ENCODE measurements around the gene RPL13.

The RPL13 gene

DNA sequence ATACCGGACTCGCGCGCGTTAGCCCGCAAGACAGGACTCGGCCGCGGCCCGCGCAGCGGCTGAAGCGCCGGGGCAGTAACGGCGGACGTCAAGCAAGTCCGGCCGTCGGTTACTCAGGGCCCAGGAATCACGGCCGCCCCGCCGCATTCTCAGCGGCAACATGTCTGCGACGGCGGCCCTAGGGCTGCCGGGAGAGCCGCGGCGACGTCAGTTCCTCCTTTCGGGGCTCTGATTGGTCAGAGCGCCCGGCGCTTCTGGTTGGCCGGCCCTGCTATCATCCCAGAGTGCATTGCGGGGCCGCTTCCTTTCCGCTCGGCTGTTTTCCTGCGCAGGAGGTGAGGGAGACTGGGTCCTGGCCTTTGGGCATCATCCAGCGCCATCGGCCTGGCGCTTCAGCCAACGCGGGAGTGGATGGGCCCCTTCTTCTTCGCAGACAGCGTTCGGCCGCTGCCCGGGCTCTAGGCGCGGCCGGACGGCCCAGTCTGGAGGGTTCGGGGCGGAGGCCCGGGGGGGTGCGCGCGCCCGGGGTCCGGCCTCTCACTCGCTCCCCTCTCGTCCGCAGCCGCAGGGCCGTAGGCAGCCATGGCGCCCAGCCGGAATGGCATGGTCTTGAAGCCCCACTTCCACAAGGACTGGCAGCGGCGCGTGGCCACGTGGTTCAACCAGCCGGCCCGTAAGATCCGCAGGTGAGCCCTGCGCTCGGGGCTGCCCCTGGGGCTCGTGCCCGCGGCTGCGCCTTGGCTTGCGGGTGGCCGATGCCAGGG lies at the start of gene RPL13:
RPL13 (plus strand) TSS at position 305 of the 764 bp plus-strand sequence; CDS start at position 583, 278 bp downstream.
- peak; percentile 88 for DNase-seq

DNA sequence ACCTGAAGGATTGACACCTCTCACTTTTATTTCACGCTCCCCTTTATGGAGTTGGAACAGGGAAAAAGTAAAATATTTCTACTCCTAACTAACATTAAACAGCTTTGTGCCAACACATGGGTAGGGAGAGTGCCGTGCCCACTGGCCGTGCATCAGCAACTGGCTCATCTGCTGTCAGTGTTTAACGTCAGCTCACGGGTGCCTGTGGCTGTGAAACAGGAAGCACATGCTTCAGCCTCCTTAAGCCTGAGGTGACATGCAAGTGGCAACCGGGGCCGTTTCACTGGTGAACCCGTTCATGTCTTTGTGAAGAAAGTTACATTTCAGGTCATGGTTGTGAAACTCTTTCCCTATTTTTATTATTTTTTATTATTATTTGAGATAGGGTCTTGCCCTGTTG lies 49.1 kb upstream of the RPL13 start:
- DNase-seq = no peak

DNA sequence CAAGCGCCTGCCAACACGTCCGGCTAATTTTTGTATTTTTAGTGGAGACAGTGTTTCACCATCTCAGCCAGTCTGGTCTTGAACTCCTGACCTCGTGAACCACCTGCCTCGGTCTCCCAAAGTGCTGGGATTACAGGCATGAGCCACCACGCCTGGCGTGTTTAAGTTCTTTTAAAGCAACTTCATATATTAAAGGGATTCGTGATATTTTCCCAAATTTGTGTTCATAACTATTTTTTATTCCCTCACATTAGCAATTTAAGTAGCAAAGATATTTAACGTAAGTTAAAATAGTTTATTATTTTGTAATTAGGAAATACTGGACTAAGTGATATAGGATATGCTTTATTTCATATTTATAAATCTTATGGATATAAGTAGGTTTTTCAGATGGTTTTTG lies 48.0 kb upstream of the RPL13 start:
- no peak for DNase-seq

DNA sequence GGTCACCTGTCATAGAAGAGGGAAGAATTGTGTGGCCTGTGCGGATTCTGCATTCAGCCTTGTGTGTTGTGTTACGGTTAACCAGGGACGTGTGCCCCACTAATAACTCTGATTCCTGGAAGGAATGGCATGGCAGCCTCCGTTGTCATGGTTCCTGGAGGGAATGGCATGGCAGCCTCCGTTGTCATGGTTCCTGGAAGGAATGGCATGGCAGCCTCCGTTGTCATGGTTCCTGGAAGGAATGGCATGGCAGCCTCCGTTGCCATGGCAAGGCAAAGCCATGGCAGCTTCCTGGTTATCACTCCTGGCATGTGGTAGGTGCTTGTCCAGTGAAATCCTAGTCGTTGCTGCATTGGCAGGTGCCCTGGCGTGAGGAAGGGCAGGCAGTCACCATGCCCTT lies 43.4 kb upstream of the RPL13 start:
- no peak for DNase-seq

DNA sequence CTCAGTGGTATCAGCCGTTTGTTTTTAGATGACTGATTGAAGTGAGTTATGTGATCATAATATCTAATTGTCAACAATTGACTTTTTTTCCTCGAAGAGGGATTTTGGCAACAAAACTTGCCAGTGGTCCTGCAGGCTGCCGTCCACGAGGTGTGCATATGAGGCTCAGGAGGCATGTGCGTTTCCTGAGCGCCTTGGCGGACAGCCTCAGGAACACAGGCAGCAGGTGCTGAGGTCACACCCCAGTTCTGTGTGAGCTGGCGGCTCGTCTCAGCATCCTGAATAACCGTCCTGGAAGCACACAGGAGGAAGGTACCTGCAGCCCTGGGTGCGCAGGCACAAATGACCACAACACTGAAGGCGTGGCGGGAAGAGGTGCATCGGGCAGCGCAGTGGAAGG lies 40.6 kb upstream of the RPL13 start:
- no peak for DNase-seq

DNA sequence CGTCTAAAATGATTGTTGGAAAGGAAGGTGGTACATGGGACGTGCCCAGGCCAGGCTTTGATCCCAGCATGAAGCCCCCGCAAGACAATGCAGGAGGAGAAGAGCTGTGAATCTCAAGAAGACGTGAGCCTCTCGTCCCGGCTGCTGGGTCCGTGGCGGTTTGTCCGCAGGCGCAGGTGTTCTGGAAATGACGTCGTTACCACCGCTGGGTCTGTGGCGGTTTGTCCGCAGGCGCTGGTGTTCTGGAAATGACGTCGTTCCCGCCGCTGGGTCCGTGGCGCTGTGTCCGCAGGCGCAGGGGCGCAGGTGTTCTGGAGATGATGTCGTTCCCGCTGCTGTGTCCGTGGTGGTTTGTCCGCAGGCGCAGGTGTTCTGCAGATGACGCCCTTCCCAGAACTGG lies 38.2 kb upstream of the RPL13 start:
- DNase-seq = no peak

DNA sequence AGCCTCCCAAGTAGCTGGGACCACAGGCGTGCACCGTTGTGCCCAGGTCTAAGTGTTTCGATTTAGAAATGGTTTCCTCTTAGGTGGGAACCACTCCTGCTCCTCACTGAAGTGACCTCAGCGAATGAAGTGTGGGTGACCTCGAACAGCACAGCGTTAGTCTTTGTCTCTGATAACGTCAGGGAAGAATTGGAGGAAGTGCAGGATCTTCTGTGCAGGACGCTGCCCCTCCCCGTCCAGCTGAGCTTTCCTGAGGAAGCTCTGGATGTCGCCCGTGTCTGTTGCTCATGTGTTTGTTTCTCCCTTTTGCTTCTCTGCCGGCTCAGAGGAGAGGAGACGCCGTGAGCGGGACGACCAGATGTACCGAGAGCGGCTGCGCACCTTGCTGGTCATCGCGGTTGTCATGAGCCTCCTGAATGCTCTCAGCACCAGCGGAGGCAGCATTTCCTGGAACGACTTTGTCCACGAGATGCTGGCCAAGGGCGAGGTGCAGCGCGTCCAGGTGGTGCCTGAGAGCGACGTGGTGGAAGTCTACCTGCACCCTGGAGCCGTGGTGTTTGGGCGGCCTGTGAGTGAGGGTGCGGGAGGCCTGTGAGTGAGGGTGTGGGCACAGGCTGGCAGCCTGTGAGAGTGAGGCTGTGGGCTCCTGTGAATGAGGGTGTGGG lies 36.7 kb upstream of the RPL13 start:
- no peak for DNase-seq

DNA sequence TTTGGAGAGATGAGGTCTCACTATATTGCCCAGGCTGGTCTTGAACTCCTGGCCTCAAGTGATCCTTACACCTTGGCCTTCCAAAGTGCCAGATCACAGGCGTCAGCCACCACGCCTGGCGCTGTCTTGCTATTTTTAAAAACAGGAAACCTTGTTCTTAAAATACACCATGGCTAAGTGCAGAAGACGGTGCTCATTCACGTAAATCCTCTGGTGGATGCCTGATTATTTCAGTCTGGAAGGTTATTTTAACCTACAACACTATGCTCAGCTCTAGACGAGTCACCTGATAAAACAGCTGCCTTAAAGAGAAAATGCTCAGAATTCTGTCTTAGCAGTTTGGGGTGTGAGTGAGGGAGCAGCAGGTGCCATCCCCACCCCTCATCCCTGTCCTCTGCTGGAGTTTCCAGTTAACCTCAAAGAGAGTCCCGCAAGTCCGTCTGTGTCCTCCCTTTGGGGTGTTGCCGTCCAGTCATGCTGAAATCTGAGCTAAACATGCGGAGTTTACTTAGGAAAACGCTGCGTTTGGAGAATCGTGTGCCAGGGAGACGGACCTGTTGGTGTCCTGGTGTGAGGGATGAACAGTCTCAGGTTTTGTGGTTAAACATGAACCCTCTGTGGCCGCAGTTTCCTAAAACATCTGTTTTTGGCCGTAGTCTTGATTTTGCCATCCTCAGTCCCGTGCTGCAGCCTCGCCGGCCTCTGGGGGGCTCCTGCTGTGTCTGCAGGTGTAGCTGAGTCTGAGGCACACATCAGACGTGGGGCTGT lies 35.2 kb upstream of the RPL13 start:
- DNase-seq = no peak

DNA sequence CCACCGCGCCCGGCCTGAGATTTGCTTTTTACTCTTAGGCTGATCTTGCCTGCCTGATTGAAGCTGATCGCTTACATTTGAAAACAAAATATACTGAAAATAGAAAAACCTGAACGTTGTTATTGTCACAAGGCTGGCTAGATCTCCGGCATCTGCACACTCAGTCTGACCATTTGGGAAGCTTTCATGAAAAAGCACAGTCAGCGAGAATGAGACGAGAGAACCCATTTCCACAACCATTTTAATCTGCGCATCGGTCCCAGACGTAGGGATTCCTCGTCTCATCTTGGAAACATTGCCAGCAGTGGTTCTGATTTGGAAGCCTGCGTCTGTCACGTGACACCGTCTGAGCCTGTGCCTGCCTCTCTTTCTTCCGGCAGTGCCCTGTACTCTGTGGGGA lies 31.4 kb upstream of the RPL13 start:
- DNase-seq = no peak

DNA sequence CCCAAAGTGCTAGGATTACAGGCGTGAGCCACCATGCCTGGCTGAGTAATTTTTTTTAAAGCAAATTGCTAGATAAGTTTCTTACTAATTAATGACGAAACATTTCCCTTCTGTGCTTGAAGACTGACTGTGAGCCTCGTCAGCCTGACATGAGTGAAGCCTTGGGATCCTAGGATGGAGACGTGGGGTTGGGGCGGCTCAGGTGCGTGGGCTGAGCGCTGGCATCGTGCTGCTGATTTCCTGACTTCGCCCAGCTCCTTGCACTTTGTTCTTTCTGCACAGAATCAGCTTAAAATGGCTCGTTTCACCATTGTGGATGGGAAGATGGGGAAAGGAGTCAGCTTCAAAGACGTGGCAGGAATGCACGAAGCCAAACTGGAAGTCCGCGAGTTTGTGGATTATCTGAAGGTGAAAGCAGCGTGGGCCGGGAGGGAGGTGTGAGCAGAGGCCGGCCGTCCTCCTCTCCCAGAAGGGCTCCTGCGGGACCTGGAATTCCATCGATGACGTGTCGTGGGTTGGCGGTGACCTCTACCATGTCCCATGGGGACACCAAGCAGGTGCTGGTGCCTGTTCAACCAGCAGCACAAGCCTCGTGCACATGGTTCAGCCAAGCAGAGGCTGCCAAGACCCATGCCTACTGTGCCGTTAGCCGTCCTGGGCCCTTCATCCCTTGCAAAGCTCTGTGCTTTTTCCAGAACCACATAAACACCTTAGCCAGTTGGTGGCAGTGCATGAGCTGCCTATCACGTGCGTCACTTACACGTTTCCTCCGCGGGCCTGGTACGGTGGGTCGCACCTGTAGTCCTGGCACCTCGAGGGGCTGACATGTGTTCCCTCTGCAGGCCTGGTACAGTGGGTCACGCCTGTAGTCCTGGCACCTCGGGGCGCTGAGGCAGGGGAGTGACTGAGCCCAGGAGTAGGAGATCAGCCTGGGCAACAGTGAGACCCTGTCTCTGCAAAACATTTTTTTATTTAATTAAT lies 29.8 kb upstream of the RPL13 start:
- DNase-seq = no peak

DNA sequence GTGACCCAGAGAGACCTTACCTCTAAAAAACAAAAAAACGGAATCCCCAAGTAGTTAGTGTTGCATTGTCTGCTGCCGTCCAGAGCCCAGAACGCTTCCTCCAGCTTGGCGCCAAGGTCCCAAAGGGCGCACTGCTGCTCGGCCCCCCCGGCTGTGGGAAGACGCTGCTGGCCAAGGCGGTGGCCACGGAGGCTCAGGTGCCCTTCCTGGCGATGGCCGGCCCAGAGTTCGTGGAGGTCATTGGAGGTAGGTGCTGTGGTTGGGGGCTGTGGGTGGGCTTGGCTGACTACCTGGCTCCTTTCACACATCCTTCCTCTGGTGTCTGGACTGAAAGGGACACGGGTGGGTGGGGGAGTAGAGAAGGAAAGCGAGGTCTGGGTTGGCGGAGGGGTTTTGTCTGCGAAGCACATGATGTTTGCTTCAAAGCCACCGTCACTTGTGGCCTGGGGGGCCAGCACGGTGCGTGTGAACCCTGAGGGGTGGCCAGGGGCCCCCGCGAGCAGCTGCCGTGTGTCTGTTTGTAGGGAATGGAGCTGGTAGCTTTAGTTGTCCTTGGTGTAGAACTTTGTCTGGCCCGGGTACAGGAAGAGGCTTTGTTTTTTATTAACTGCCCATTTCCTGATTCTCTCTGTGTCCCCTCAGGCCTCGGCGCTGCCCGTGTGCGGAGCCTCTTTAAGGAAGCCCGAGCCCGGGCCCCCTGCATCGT lies 28.5 kb upstream of the RPL13 start:
- DNase-seq = no peak

DNA sequence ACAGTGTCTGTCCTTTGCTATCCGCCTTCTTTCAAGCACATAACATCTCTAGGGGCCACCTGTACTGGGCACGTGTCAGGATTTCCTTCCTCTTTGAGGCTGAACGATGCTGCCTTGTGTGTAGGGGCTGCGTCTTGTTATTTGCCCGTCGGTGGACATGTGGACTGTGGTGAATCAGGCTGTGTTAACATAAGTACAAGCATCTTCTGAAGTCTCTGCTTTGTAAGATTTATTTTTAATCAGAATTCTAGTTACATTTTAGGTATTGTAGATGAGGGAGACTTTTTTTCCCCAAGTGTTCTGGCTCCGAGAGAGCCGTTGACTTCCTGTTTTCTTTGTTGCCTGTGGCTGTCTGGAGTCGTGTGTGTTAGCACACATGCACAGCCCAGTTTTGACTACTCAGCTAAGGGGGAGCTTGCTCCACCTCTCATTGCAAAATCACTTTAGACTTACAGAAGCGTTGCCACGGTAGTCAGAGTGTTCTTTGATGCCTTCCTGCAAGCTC lies 26.2 kb upstream of the RPL13 start:
- DNase-seq = no peak

DNA sequence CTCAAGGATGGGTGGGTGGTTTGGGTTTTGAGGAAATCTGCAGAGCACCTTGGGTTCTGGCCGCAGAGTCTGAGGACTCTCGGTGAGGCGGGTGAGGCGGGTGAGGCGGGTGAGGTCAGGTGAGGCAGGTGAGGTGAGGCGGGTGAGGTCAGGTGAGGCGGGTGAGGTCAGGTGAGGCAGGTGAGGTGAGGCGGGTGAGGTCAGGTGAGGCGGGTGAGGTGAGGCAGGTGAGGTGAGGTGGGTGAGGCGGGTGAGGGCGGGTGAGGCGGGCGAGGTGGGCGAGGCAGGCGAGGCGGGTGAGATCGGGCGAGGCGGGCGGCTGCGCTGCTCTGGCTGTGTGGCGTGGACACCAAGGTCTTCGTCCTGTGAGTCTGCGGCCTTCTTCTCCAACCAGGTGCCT lies 24.1 kb upstream of the RPL13 start:
- no peak for DNase-seq

DNA sequence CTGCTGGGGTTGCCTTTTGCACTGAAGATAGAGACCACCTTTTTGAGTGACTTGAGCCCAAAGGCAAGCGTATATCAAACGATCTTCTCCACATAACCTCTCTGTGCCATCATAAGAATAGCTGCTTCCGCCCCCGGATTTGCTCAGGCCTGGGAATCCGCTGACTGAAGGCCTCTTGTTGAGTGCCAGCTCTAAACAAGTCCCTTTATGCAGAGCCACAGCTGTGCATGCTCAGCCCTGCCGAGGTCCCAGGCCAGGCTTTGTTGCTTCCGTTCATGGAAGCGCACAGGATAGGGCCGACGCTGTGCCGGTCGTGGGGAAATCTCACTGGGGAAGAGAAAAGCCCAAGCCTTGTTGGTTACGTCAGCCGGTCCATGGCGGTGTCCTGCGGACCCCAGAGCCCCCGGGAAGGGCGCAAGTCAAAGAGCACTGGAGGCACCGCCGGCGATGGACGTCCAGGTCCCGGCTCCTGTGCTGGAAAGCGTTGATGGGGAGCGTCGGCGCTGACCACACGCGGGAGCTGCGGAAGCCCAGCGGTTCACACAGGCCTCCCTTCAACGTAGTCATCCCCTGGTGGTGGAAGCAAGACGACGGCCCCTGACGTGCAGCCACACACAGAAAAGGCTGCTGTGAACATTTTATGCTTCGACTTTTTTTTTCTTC lies 23.5 kb upstream of the RPL13 start:
- no peak for DNase-seq

DNA sequence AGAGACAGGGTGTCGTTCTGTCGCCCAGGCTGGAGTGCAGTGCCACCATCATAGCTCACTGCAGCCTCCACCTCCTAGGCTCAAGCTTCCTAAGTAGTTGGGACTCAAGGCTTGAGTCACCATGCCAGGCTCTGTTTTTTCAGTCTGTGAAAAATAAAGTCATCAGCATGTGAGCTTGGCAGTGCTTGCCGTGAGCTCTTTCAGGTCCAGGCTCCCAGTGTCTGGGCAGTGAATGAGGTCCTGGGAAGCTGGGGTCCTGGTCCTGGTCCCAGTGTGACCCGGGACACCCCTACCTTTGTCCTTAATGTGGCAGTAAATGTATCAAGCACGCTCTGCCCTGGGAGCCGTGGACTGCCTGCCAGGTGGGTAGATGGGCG lies 22.9 kb upstream of the RPL13 start:
- no peak for DNase-seq

DNA sequence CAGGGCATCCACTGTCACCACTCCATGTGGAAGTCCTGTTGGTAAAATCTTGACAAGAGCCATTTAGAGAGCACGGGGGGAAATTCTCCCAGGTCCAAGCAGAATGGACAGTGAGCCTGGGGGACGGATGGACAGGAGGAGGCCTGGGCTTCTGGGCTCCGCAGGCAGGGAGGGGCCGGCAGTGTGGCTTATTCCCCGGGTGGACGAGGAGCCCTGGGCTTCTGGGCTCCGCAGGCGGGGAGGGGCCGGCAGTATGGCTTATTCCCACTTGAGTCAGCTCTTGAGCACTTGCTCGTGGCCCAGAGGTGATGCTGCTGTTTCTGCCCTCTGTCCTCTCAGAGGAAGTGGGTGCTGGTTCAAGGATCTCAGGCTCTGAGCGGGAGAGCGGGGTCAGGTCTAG lies 22.2 kb upstream of the RPL13 start:
- no peak for DNase-seq

DNA sequence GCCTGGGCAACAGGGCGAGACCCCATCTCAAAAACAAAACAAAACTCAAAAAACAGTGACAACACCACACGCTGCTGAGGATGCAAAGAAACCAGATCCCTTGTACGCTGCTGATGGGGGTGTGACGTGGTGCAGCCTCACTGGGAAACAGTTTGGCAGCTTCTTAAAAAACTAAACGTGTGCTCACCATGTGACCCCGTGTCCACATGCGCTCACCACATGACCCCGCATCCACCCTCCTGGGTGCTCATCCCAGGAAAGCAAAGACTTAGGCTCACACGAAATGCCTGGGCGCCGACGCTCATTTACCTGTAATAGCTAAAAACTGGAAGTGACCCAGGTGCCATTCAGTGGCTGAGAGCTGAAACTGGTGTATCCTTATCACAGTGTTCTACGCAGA lies 19.9 kb upstream of the RPL13 start:
- no peak for DNase-seq

DNA sequence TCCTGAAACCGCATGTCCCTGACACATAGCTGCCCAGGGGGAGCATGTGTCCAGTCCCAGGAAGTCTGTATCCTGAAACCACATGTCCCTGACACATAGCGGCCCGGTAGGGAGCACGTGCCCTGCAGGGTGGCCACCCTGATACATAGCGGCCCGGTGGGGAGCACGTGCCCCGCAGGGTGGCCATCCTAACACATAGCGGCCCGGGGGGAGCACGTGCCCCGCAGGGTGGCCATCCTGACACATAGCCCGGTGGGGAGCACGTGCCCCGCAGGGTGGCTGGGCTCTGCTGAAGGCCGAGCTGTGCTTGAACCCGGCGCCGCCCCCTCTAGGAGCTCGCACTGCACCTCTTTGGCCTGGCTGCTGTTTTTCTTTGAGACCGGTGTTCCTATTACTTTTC lies 18.7 kb upstream of the RPL13 start:
- no peak for DNase-seq

DNA sequence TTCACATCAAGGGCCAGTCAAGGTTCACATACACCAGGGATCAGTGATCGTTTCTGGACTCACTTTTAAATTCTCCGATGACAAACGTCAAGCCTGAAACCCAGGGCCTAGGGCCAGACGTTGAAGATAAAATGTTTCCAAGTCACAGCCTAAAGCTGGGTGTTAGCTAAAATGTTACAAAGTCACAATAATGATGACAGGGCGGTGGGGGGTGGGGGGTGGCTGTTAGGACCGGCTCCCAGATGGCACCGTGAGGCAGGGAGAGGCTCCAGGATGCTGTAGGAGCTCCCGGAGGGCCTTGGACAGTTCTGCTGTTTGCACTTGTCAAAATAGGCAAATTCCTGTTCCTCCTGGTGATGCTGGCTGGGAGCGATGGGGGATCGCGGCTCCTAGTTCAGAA lies 16.4 kb upstream of the RPL13 start:
- no peak for DNase-seq

DNA sequence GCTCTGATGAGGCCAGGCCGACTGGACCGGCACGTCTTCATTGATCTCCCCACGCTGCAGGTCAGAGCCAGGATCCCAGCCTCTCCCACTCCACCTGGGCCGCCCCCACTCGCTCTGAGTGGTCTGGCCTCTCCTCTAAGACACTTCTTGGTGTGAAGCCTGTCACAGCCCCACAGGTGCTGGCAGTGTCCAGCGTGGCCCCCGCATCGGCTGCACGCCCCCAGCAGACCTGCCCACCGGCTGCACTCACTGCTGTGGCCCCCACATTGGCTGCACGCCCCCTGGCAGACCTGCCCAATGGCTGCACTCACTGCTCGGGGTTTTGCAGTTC lies 15.8 kb upstream of the RPL13 start:
- no peak for DNase-seq

DNA sequence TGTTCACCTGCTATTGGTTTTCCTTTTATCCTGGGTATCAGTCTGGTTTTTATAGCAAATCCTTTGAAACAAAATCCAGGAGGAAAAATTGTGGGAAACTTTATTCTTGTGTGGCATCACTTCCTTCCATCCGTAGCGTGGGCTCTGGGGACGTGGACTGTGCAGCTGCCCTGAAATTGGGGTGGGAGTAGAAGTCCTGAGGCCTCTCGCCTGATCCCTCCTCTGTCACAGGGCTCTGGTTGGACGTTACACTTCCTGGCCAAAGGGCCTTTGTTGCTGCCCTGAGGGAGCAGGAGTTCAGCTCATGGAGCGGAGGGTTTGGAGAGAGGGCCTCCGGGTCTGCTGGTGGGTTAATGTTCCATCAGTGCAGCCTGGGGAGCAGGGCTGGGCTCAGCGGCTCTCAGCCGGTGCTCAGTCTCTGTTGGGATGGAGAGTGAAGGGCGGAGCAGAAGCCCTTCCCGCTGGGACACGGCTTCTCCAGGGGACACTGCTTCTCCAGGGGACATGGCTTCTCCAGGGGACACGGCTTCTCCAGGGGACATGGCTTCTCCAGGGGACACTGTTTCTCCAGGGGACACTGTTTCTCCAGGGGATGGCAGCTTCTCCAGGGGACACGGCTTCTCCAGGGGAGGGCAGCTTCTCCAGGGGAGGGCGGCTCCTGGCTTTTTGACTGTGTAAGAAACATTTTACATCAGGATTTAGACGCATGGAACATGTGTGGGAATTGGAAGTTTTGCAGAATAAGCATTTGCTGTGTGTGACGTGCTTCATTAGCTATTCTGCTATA lies 15.2 kb upstream of the RPL13 start:
- no peak for DNase-seq

Measured in GOT3 (cell line).